Stomach (tissue), 9 donors: Measurements from ENCODE around the gene NFIX. TPM values are rescaled to one million over a fixed set of nuclear protein-coding genes. Genes with fewer than 3 reads are reported as not detected.

Experiments used
- DNase-seq, 2 donors: peaks; one replicate each; pipeline versions ENCODE4 v3.0.0 to v3.0.0-alpha.2; 2013 to 2019
- H3K27ac ChIP-seq, 5 donors: fragments of 200-600 bp in 4 of 5; sonication (generic) in 4 of 5; one replicate each; pipeline ENCODE4 v1.5.1; 2013 to 2019; ENCODE audit warnings: mild to moderate bottlenecking in 1 of 5, moderate library complexity in 1 of 5
- H3K27me3 ChIP-seq, 3 donors: fragments of 200-600 bp; sonication (generic); one replicate each; pipeline ENCODE4 v1.5.1; 2017 to 2019; ENCODE audit warnings: mixed run types in 1 of 3
- H3K36me3 ChIP-seq, 4 donors: fragments of 200-600 bp; sonication (generic); 1 replicate in 3 of 4; 2 replicates in 1 of 4; pipeline ENCODE4 v1.5.1; 2016 to 2019
- H3K4me1 ChIP-seq, 4 donors: fragments of 200-600 bp; sonication (generic); one replicate each; pipeline ENCODE4 v1.5.1; 2016 to 2019
- H3K4me3 ChIP-seq, 4 donors: fragments of 200-600 bp; sonication (generic) in 3 of 4; one replicate each; pipeline ENCODE4 v1.5.1; 2016 to 2019; ENCODE audit warnings: mild to moderate bottlenecking in 1 of 4
- H3K9me3 ChIP-seq, 4 donors: fragments of 200-600 bp; sonication (generic); one replicate each; pipeline ENCODE4 v1.5.1; 2016 to 2019
- CTCF ChIP-seq, 7 experiments: fragments of 450-650 bp in 4 of 7; fragments of 200-600 bp in 3 of 7; sonication (generic) in 3 of 7; IDR thresholded peaks; one replicate each; pipeline ENCODE4 v1.5.1; 2016 to 2019; ENCODE audit warnings: antibody characterized with exemption in 7 of 7, control low read depth in 2 of 7, mild to moderate bottlenecking in 1 of 7
- EP300 ChIP-seq: sonication (generic); formaldehyde crosslinking; IDR thresholded peaks from one replicate; pipeline ENCODE4 v1.6.1; 2017; ENCODE audit warnings: antibody characterized with exemption
- POLR2A ChIP-seq, 4 donors: fragments of 450-650 bp; IDR thresholded peaks; one replicate each; pipeline ENCODE4 v1.6.1; 2016; ENCODE audit warnings: antibody characterized with exemption in 4 of 4, control low read depth in 2 of 4, mild to moderate bottlenecking in 1 of 4, moderate library complexity in 1 of 4
- POLR2AphosphoS5 ChIP-seq, 3 donors: sonication (generic); formaldehyde crosslinking; IDR thresholded peaks; one replicate each; pipeline ENCODE4 v1.6.1; 2016; ENCODE audit warnings: antibody characterized with exemption in 3 of 3
- WGBS, 5 donors: extraction: QIAGEN DNeasy Blood & Tissue Kit in 3 of 5; methylation state at CpG; one replicate each; pipeline versions ENCODE4 v1.1.5 to v1.1.7; 2013 to 2018; 5-methylcytosine and 5-hydroxymethylcytosine counted together
- intact Hi-C: fragments of 100-400 bp; cut with DNase I; formaldehyde crosslinking; loops from one replicate; pipeline ENCODE4 v1.15.1; 2023; ENCODE audit warnings: low total_unique reads
- polyA plus RNA-seq, 3 donors: library from polyadenylated mRNA; stranded (reverse); fragments of 200-250 nt; gene quantifications; one replicate each; pipeline ENCODE4 v1.2.3, GENCODE V29; 2013
- total RNA-seq, 5 donors: library from RNA; depleted of rRNA; stranded (reverse); fragments of >200 nt; gene quantifications; one replicate each; pipeline versions ENCODE4 v1.1.0 to v1.2.3, GENCODE V29; 2014 to 2016
- donor health status: healthy with polysubstance abuse.
- donor health status: Bipolar disorder and iron deficiency.
- donor health status: healthy.

Gene NFIX
- total and polyA plus RNA-seq, 8 donors = 11.5 to 183 (median 37.6) TPM

- TF ChIP-seq CTCF (IDR thresholded peaks at IDR 0.05) (peak in 1 of 7 experiments; percentile 6), POLR2AphosphoS5 (IDR thresholded peaks at IDR 0.05) (no peak)
- peak in 1 of 2 donors; percentile 79 for DNase-seq
- WGBS, 5 donors = 57 to 72% (median 63%) methylated on average over 14 of the region's 14 CpGs
- Histone ChIP-seq H3K4me3 (no peak overlapping the region), H3K27ac (peak overlapping the region in 3 of 5 donors; percentile 14 to 66 (median 46)), H3K27me3 (no peaks in the 10 kb centered on the region), H3K4me1 (peaks cover 37 to 65% (median 55%) of the 10 kb centered on the region in 4 donors), H3K36me3 (peaks cover 7 to 84% (median 63%) of the 10 kb centered on the region in 4 donors), H3K9me3 (no peaks in the 10 kb centered on the region)
- intact Hi-C loops = no loop called here
Measured at GRCh38 chr19:13082192-13083007, 87.1 kb downstream of the NFIX start.

GRCh38 chr19:13083008-13083404 is 87.7 kb downstream of the NFIX start:
- H3K4me3 ChIP-seq = no peak overlapping the region
- 67 to 77% (median 73%) methylated on average over 7 of the region's 7 CpGs for WGBS, 5 donors
- peak overlapping the region in 3 of 5 donors; percentile 3 to 66 (median 14) for H3K27ac ChIP-seq
- no peak for TF ChIP-seq EP300
- no peak for TF ChIP-seq CTCF (IDR thresholded peaks at IDR 0.05)
- no peak for TF ChIP-seq POLR2AphosphoS5 (IDR thresholded peaks at IDR 0.05)
- H3K9me3 ChIP-seq = no peaks in the 10 kb centered on the region
- H3K27me3 ChIP-seq = no peaks in the 10 kb centered on the region
- intact Hi-C loops = no loop called here
- peaks cover 7 to 84% (median 66%) of the 10 kb centered on the region in 4 donors for H3K36me3 ChIP-seq
- DNase-seq = no peak
- peaks cover 31 to 59% (median 49%) of the 10 kb centered on the region in 4 donors for H3K4me1 ChIP-seq

GRCh38 chr19:13083627-13084026 is 88.4 kb downstream of the NFIX start:
- intact Hi-C loops = no loop called here

GRCh38 chr19:13085666-13086065 is 90.4 kb downstream of the NFIX start:
- Histone ChIP-seq H3K27me3 (no peaks in the 10 kb centered on the region), H3K27ac (peak overlapping the region in 2 of 5 donors; percentile 27 to 31), H3K36me3 (peaks cover 7 to 94% (median 84%) of the 10 kb centered on the region in 4 donors), H3K4me3 (no peak overlapping the region), H3K4me1 (peaks cover 12 to 49% (median 32%) of the 10 kb centered on the region in 4 donors), H3K9me3 (no peaks in the 10 kb centered on the region)
- WGBS, 5 donors = 26 to 38% (median 28%) methylated on average over 7 of the region's 7 CpGs
- no peak for TF ChIP-seq POLR2AphosphoS5 (IDR thresholded peaks at IDR 0.05)
- DNase-seq = no peak
- intact Hi-C loops = no loop called here

More at GRCh38 chr19:13083627-13084026, 88.4 kb downstream of the NFIX start:
- Histone ChIP-seq H3K9me3 (no peaks in the 10 kb centered on the region), H3K4me3 (no peak overlapping the region), H3K27ac (peak overlapping the region in 1 of 5 donors; percentile 66), H3K27me3 (no peaks in the 10 kb centered on the region), H3K4me1 (peaks cover 25 to 53% (median 43%) of the 10 kb centered on the region in 4 donors), H3K36me3 (peaks cover 7 to 84% (median 70%) of the 10 kb centered on the region in 4 donors)
- WGBS, 5 donors = 81 to 91% (median 83%) methylated on average over 9 of the region's 9 CpGs
- DNase-seq = no peak
- TF ChIP-seq POLR2A (IDR thresholded peaks at IDR 0.05) = no peak
- TF ChIP-seq CTCF (IDR thresholded peaks at IDR 0.05) = no peak
- TF ChIP-seq POLR2AphosphoS5 (IDR thresholded peaks at IDR 0.05) = no peak
- no peak for TF ChIP-seq EP300

- 75 to 100% (median 84%) methylated on average over 1 to 2 of the region's 2 CpGs for WGBS, 5 donors
- Histone ChIP-seq H3K4me3 (no peak overlapping the region), H3K9me3 (no peaks in the 10 kb centered on the region), H3K36me3 (peaks cover 7 to 90% (median 81%) of the 10 kb centered on the region in 4 donors), H3K27me3 (no peaks in the 10 kb centered on the region), H3K27ac (peak overlapping the region in 2 of 5 donors; percentile 27 to 31), H3K4me1 (peaks cover 15 to 50% (median 37%) of the 10 kb centered on the region in 4 donors)
- TF ChIP-seq CTCF (IDR thresholded peaks at IDR 0.05) = no peak
- TF ChIP-seq EP300 = no peak
- no peak for TF ChIP-seq POLR2AphosphoS5 (IDR thresholded peaks at IDR 0.05)
- TF ChIP-seq POLR2A (IDR thresholded peaks at IDR 0.05) = no peak
- DNase-seq = no peak
- intact Hi-C loops = no loop called here
Measured at GRCh38 chr19:13086341-13086740, 91.1 kb downstream of the NFIX start.
